GM18858 (cell line): Measurements from ENCODE around the gene CDR2.
A peak's percentile ranks its signal among the peaks of the same experiment; 100 is the strongest.
"Not testable (repeated sequence)": the region's sequence is repeated elsewhere in the genome, so short reads cannot be mapped to it uniquely, and the experiment has no call there.

Experiments
- ATAC-seq: cut with Tn5 transposase; IDR thresholded peaks from one replicate; pipeline ENCODE4 v1.9.1; 2021; ENCODE audit not compliant: unreplicated experiment

The CDR2 gene

GRCh38 chr16:22311520-22311919 lies 62.9 kb downstream of the CDR2 start:
- no peak for ATAC-seq

GRCh38 chr16:22308824-22309520 lies 65.4 kb downstream of the CDR2 start:
- ATAC-seq, result no peak

GRCh38 chr16:22307838-22308237 lies 66.6 kb downstream of the CDR2 start:
- ATAC-seq, result no peak

- no peak for ATAC-seq
These were observed 67.6 kb downstream of the CDR2 start for GRCh38 chr16:22306788-22307187.

GRCh38 chr16:22304411-22304810 lies 70.0 kb downstream of the CDR2 start:
- ATAC-seq, result no peak

GRCh38 chr16:22302776-22303363 lies 71.5 kb downstream of the CDR2 start:
- no peak for ATAC-seq

- not testable (repeated sequence) for ATAC-seq
These were observed 73.0 kb downstream of the CDR2 start for GRCh38 chr16:22301423-22301822.

GRCh38 chr16:22300427-22301071 lies 73.9 kb downstream of the CDR2 start:
- no peak for ATAC-seq

- no peak for ATAC-seq
These were observed 75.4 kb downstream of the CDR2 start for GRCh38 chr16:22299036-22299435.

GRCh38 chr16:22297871-22298733 lies 76.3 kb downstream of the CDR2 start:
- peak; percentile 35 for ATAC-seq

GRCh38 chr16:22297114-22297870 lies 77.1 kb downstream of the CDR2 start, which contains the start of gene POLR3E:
POLR3E (plus strand) TSS chr16:22297409; CDS start chr16:22302969, 5,560 bp downstream.
- ATAC-seq, result peak; percentile 57

GRCh38 chr16:22296225-22297113 lies 78.0 kb downstream of the CDR2 start:
- no peak for ATAC-seq
